Calu3 (cell line): ENCODE data around the gene DCP2. TPM values are rescaled to one million over a fixed set of nuclear protein-coding genes. Genes with fewer than 3 reads are reported as not detected.

ENCODE experiments used
- BruUV-seq: library from RNA; stranded (reverse); fragments of 400-500 nt; replicated peaks from 2 replicates; lab custom pipeline; 2021; lab: Mats Ljungman, UMichigan
- CTCF ChIA-PET: fragments of 300-600 bp; sonication (Branson Sonifier 250); formaldehyde crosslinking; loops from one replicate; lab custom pipeline; 2022; ENCODE audit warnings: antibody characterized with exemption; lab: Charles Lee
- DNase-seq: peaks from one replicate; pipeline ENCODE4 v3.0.0; 2022
- H3K27ac Mint-ChIP-seq: one replicate; pipeline ENCODE4 v1.8.0; 2022; ENCODE audit warnings: mixed read lengths; ENCODE audit not compliant: unreplicated experiment
- H3K27me3 Mint-ChIP-seq: one replicate; pipeline ENCODE4 v1.8.0; 2022; ENCODE audit warnings: mixed read lengths; ENCODE audit not compliant: unreplicated experiment
- H3K36me3 Mint-ChIP-seq: one replicate; pipeline ENCODE4 v1.8.0; 2022; ENCODE audit warnings: mild to moderate bottlenecking, moderate library complexity, mixed read lengths; ENCODE audit not compliant: insufficient read depth, unreplicated experiment
- H3K4me1 Mint-ChIP-seq: one replicate; pipeline ENCODE4 v1.8.0; 2022; ENCODE audit warnings: mild to moderate bottlenecking, low read depth, mixed read lengths; ENCODE audit not compliant: unreplicated experiment
- H3K4me3 Mint-ChIP-seq: one replicate; pipeline ENCODE4 v1.8.0; 2022; ENCODE audit warnings: mild to moderate bottlenecking, low read depth, moderate library complexity, mixed read lengths; ENCODE audit not compliant: unreplicated experiment
- H3K9me3 Mint-ChIP-seq: one replicate; pipeline ENCODE4 v1.8.0; 2022; ENCODE audit warnings: low read depth, mixed read lengths; ENCODE audit not compliant: unreplicated experiment
- intact Hi-C: fragments of 100-400 bp; cut with micrococcal nuclease; formaldehyde crosslinking; loops from one replicate; pipeline ENCODE4 v1.10.0; 2022; ENCODE audit not compliant: unreplicated experiment
- total RNA-seq: library from RNA; stranded (reverse); gene quantifications from 2 replicates; pipeline ENCODE4 v1.2.3, GENCODE V29; 2022
- TF ChIP-seq, protein P1 (sequence below): fragments of 200-600 bp; IDR thresholded peaks from one replicate; pipeline ENCODE4 v1.8.0; 2022; ENCODE audit warnings: antibody characterized with exemption; ENCODE audit not compliant: unreplicated experiment

The DCP2 gene
- total RNA-seq, 1 experiment from 2014 or later: 56.0 TPM

DNA sequence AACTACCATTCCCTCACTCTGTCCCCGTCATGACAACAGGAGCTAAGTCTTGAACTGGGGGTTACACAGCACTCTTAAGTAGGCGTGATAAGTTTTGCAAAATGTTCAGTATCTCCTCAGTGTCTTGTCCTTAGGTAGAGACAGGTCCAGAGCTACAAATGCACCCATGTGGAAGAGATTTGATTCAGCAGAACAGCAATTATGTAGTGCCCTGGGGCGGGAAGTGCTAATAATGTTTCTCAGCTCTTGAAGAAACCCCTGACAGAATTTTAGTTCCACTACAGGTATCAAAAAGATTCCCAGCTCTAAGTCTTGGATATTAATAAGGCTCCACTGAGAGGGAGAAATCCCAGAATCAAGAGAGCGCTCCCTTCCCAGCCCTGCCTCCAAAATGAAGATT, 49.6 kb downstream of the DCP2 start:
- peaks cover 21% of the 10 kb centered on the region for H3K36me3 Mint-ChIP-seq
- no peak overlapping the region for H3K4me3 Mint-ChIP-seq
- no peaks in the 10 kb centered on the region for H3K9me3 Mint-ChIP-seq
- H3K27ac Mint-ChIP-seq: no peak overlapping the region
- TF ChIP-seq, protein P1, sequence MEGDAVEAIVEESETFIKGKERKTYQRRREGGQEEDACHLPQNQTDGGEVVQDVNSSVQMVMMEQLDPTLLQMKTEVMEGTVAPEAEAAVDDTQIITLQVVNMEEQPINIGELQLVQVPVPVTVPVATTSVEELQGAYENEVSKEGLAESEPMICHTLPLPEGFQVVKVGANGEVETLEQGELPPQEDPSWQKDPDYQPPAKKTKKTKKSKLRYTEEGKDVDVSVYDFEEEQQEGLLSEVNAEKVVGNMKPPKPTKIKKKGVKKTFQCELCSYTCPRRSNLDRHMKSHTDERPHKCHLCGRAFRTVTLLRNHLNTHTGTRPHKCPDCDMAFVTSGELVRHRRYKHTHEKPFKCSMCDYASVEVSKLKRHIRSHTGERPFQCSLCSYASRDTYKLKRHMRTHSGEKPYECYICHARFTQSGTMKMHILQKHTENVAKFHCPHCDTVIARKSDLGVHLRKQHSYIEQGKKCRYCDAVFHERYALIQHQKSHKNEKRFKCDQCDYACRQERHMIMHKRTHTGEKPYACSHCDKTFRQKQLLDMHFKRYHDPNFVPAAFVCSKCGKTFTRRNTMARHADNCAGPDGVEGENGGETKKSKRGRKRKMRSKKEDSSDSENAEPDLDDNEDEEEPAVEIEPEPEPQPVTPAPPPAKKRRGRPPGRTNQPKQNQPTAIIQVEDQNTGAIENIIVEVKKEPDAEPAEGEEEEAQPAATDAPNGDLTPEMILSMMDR: no peak
- no peak for DNase-seq
- H3K4me1 Mint-ChIP-seq: peaks cover 21% of the 10 kb centered on the region
- CTCF ChIA-PET: no interaction called here
- intact Hi-C loops: no loop called here
- no peaks in the 10 kb centered on the region for H3K27me3 Mint-ChIP-seq
- no TSS peak for BruUV-seq

DNA sequence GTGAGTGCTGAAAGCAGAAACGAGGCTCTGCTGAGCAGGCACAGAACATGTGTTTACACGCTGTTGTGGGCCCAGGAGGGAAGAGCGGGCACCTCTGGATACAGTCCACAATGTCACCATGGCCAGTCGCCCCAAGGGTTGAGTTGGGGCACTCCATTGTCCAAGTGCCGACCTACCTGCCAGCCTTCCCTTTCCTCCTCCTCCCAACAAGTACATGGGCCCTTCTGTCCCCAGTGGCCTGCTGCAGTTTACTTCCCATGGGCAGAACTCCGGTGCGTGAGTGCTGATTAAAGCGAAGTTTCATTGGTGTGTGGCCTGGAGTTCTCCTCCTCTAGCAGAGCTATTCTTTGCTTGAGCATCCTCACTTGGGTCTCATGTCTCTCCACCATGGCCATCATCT, 50.4 kb downstream of the DCP2 start:
- CTCF ChIA-PET: no interaction called here
- no peaks in the 10 kb centered on the region for H3K9me3 Mint-ChIP-seq
- intact Hi-C loops: no loop called here
- H3K4me3 Mint-ChIP-seq: no peak overlapping the region
- TF ChIP-seq, protein P1: no peak
- H3K4me1 Mint-ChIP-seq: peaks cover 14% of the 10 kb centered on the region
- peaks cover 20% of the 10 kb centered on the region for H3K36me3 Mint-ChIP-seq
- no TSS peak for BruUV-seq
- no peak overlapping the region for H3K27ac Mint-ChIP-seq
- no peak for DNase-seq
- no peaks in the 10 kb centered on the region for H3K27me3 Mint-ChIP-seq

DNA sequence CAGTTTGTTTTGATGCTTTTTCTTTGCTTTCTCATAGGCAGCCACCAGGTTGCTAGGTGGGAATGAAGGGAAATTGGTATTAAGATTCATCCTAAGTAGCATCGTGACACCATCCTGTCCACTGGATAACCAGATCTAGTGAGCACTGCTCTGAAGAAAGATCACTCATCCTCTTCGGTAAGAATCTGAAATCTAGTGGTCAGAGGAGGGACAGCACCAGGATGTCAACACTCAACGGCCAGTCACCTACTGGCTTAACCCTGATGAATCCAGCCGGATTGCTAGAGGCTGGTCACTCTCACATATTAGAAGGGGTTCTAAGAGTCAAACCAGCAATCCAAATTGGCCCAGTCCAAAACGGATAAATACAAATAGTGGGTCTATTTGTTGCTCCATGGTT, 50.8 kb downstream of the DCP2 start:
- H3K36me3 Mint-ChIP-seq: peaks cover 19% of the 10 kb centered on the region
- no peak for DNase-seq
- H3K27me3 Mint-ChIP-seq: no peaks in the 10 kb centered on the region
- TF ChIP-seq, protein P1: no peak
- peaks cover 10% of the 10 kb centered on the region for H3K4me1 Mint-ChIP-seq
- CTCF ChIA-PET: no interaction called here
- H3K27ac Mint-ChIP-seq: no peak overlapping the region
- BruUV-seq: no TSS peak
- no peak overlapping the region for H3K4me3 Mint-ChIP-seq
- no peaks in the 10 kb centered on the region for H3K9me3 Mint-ChIP-seq
- intact Hi-C loops: no loop called here

DNA sequence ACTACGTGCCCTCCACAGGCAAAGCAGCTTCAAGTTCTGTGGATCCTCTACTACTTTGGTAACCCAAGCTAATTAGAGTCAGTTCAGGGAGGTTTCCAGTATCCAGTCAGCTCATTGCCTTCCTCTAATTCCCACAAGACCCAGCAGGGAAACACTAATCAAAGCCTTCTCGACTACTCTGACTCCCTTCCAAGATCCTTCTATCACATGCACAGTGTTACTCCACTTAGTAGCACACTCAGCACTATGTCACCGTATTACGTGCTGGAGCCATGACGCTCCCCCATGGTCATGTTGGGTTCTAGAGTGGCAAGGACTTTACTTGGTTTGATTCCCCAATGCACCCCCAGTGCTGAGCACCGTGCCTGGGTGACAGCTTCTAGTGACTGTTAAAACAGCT, 53.0 kb downstream of the DCP2 start:
- H3K9me3 Mint-ChIP-seq: no peaks in the 10 kb centered on the region
- CTCF ChIA-PET: no interaction called here
- no peak overlapping the region for H3K4me3 Mint-ChIP-seq
- no peaks in the 10 kb centered on the region for H3K4me1 Mint-ChIP-seq
- intact Hi-C loops: no loop called here
- DNase-seq: no peak
- no TSS peak for BruUV-seq
- TF ChIP-seq, protein P1: no peak
- no peaks in the 10 kb centered on the region for H3K27me3 Mint-ChIP-seq
- H3K36me3 Mint-ChIP-seq: peaks cover 12% of the 10 kb centered on the region
- no peak overlapping the region for H3K27ac Mint-ChIP-seq
